Suppressor macrophage treated with lipopolysaccharide for 1 hour (primary cell): ENCODE measurements around the gene IBA57.

Source experiments
- DNase-seq, 3 donors: peaks; one replicate each; pipeline ENCODE4 v3.0.0-alpha.2; 2020 to 2022

The IBA57 gene

GRCh38 chr1:228145463-228146416 is 19.9 kb upstream of the IBA57 start:
- DNase-seq, result no peak

DNA sequence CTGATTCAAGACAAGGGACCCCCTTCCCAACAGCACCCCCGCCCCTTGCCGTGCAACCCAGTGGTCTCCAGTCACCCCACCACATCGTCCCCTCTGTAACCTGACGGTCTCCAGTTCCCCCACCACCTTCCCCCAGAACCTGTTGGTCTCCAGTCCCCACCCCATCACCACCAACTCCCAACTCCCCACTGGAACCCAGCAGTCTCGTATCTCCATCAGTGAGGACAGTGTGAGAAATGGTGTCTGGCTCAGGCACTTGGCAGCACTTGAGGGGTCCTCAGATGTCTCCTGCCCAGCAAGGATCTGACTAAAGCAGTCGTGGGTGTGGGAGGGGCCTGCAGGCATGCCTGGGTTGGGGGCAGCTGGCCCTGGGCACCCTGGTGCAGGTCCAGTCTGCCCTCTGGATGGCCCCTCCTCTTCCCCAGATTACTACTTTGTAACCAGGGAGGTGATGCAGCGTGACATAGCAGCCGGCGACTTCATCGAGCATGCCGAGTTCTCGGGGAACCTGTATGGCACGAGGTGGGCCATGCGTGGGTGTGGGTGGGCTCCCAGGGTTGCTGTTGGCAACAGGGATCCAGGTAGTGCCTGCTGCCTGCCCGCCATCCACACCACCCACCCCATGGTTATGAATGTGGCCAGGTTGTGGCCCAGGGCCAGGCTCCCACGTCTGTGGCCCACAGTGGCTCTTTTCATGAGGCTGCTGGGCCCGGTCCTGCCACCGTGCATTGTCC is 19.0 kb upstream of the IBA57 start:
- DNase-seq, result no peak

GRCh38 chr1:228147151-228147693 is 18.4 kb upstream of the IBA57 start:
- DNase-seq, result no peak

GRCh38 chr1:228147768-228148167 is 17.8 kb upstream of the IBA57 start:
- no peak for DNase-seq

- no peak for DNase-seq
Observed at GRCh38 chr1:228148196-228148861, 17.3 kb upstream of the IBA57 start.

DNA sequence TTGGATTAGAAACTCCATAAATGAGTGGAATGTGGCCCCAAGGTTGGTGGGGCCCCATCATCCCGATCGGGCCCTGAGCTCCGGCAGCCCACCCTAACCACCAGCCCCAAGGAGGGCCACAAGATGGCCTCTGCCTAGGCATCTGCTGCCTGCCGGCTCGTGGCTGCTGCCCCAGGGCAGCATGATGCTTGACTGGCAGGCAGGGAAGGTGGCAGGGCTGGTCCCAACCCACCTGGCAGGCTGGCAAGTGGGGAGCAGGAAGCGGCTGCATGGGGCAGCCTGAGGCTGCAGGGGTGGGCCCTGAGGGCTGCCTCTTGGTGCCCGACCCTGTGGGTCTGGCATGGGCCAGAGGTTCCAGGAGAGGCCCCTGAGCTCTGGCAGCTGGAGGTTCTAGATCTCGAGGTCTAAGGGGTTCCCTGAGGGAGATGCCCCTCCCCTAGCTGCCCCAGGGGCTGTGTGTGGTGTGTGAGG is 16.6 kb upstream of the IBA57 start:
- DNase-seq, result no peak

DNA sequence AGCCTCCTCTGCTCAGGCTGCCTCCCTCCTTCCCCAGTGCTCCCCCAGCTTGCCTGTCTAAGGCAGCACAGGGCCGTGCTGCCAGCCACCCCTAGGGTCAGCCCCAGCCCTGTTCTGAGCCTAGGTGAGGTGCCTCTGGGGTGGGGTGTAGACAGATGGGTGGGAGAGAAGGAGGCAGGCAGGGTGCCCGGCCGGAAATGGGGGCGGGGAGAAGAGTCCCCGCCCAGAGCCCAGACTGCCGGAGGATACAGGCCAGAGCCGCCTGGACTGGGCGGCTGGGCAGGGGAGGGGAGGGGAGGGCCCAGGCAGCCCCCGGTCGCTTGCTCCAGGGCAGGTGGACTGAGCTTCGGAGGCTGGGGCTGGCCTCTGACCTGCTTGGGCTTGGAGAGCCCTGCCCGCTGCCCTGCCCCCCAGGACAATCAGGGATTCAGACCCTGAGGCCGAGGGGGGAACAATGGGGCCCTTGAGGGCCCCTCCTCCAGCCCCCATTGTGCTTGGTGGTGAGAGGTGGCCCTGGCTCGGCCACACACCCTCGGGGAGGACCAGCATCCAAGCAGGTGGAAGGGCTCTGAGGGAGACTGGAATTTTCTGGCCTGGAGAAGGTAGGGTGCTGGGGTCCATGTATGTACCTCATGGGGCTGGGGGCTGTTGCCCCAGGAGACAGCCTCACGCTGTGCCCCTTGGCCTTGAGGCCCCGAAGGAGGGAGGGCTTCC is 16.0 kb upstream of the IBA57 start, which contains the start of gene GJC2:
TSS of gene GJC2 (plus strand) at position 525 of the 714 bp plus-strand sequence. CDS start 7,829 bp downstream, outside the sequence.
- DNase-seq, result no peak

DNA sequence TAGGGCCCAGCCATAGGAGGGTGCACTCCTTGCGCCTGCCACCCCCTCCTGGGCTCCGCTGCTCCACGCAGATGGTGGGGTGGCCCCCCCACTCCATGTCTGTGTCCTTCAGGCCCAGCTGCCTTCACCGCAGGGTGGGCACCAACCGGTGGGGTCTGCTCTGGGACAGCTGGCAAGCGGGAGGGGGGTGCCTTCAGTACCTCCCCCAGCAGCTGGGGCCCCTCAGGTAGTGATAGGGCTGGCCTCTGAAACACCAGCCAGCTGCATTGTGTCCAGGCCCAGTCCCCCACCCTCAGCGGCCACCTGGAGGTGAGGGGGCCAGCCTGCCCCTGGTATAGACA is 15.5 kb upstream of the IBA57 start:
- DNase-seq, result no peak

- no peak for DNase-seq
Observed at GRCh38 chr1:228150461-228151179, 15.0 kb upstream of the IBA57 start.

DNA sequence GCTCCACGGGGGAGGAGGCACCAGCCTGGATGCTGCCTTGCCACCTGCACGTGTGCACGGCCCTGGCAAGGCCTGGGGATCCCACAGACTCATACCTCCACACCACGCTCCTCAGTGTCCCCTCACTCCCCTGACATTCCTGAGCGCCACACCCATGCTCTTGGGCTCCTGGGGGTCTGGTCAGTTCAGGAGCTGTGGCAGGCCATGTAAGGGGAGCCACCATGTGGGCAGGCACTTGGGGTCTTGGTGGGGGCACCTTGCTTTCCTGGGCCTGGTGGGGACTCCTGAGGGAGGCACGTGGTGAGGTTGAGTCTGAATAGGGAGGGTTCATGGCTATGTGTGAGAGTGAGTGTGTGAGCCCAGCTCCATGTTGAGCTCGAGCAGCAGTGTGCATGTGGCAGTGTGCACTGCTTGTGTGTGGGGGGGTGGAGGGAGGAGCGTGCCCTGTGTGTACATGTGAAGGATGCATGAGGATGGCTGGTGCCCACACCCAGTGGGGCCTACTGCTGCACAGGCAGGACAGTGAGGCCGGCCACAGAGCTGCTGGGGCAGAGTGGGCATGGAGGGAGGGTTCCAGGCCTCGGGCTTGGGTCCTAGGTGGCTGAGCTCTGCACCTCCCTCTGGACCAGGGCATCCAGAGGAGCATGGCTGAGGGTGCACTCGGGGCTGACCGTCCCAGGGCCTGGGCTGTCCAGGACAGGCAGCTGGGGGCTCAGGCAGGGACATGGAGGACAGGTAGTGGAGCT is 14.3 kb upstream of the IBA57 start:
- no peak for DNase-seq

DNA sequence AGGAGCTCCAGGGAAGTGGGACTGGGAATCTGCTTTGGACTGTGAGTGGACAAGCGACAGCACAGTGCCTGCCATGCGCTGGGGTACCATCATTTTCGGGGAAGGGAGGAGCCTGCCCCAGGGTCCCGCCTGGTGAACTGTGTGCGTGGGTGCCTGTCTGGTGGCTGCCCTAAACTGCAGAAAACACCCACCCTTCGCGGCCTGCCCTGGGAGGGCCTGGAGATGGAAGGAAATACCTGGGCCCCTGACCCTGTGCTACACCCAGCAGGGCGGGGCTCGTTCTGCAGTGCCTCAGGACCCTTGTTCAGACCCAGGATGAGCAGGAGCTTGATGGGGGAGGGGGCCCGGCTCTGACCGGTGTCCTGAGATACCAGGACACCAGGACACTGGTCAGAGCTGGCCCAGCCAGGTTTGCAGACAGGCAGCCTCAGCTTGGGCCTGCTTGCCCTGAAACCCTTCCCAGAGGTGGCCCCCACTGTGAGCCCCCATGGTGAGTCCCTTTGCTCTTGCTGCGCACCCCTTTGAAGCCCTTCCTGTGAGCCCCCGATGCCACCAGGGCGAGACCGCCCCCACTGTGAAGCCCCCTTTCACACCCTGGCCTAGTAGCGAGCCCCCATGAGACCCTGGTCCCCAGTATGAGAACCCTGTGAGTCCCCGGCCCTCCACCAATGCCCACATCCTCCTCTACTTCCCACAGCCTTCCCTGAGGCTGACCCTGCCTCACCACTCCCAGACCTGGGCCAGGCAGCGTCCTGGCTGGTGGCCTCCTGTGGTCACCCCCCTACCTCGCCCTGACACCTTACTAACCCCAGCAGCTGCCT is 13.3 kb upstream of the IBA57 start:
- DNase-seq, result no peak

GRCh38 chr1:228152918-228153258 is 12.7 kb upstream of the IBA57 start:
- no peak for DNase-seq

- no peak for DNase-seq
Observed at GRCh38 chr1:228154021-228154669, 11.5 kb upstream of the IBA57 start.

DNA sequence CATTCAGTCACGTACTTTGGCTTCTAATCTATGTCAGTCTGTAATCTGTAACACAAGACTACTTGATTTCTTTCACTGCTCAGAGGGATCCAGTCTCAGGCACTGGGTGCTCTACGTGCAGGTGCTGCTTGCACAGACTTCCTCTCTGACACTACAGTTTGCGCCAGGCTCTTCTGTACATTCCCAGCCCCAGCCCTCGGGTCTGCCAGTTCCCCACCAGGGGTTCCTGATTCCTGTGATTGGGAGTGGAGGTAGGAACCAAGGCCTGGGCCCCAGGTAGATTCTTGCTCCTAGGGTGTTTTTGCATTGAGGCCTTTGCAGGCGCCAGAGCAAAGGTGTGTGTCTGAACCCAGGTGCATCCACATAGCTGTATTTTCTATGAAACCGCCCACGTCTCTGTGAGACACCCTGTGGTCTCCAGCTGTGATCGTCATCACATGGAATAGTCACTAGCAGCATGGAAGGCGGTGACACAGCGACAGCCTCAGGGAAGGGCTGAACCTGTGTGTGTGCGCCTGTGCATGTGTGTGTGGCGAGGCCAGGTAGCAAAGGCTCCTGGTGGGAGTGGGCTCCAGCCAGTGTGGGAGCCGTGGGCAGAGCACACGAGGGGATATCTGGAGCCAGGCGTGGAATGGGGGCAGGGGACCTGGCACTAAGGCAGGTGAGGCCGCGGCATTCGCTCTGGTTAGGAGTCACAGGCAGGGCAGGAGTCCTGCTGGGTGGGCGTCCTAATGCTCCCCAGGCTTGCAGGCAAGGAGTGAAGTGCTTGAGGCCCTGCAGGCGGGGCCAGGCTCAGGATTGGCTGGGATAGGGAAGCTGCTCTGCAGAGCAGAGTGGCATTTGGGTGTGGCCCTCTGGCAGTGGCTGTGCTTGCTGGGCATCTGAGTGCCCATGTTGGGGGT is 10.7 kb upstream of the IBA57 start:
- DNase-seq, result no peak

GRCh38 chr1:228155596-228156514 is 9.7 kb upstream of the IBA57 start:
- no peak for DNase-seq

DNA sequence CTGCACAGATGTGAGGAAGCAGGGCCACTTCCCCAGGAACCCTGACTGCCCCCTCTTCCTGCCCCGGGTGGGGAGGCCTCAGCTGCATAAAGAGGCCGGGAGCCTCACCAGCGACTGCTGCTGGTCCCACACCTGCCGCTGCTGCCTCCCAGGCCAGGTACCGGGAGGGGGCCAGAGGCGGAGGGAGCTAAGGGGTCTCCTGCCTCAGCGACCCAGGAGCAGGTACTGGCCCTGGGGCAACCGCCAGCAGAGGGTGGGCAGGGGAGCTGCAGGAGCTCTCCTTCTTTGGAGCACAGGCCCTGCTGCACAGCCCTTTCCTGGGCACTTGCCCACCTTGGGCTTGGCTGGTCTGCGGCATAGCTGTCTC is 9.1 kb upstream of the IBA57 start:
- DNase-seq, result no peak

DNA sequence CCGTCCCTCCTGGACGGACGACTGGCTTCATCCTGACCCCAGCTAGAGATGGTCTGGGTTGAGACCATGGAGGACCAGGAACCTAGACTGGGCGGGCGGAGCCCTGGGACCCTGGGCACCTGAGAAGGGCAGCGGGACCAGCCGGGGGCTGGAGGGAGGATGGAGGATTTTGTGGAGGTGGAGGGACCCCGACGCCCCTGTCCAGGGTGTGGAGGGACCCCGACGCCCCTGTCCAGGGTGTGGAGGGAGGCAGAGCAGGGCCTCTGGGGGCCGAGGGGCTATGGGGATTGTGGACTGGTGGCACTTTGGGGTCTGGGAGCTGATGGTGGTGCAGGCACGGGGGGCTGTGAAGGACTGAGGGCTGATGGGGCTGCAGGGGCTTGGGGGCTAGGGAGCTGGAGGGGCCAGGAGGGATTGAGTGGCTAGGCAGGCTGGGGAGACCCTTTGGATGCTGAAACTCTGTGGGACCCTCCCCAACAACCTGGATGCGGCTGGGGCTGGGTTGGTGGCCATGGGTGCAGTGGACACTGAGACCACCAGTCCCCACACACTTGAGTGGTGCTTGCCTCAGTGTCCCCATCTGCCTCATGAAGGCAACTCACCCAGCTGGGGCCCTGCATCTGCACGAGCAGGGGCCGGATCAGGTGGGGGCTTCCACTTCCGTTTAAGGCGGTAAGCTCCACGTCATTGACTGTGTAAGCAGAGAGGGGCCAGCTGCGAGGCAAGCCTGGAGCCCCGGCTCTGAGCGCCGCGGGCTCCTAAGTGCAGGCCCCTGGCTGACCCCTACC is 8.5 kb upstream of the IBA57 start:
- DNase-seq, result no peak
